Mucosa of descending colon (tissue), 3 donors: ENCODE measurements around the gene WDR5. TPM values are rescaled to one million over a fixed set of nuclear protein-coding genes. Genes with fewer than 3 reads are reported as not detected.

Experiments used
- ATAC-seq: fragments of 200-7000 bp; cut with Tn5 transposase; one replicate; pipeline ENCODE4 v1.9.1; 2020; ENCODE audit warnings: mild to moderate bottlenecking, moderate library complexity
- DNase-seq, 3 donors: peaks; one replicate each; pipeline ENCODE4 v3.0.0-alpha.2; 2020
- H3K36me3 ChIP-seq: fragments of 200-600 bp; one replicate; pipeline ENCODE4 v1.8.0; 2021; ENCODE audit warnings: low read depth, mild to moderate bottlenecking
- H3K4me1 ChIP-seq: fragments of 200-600 bp; one replicate; pipeline ENCODE4 v1.8.0; 2021; ENCODE audit warnings: low read depth, mild to moderate bottlenecking
- H3K4me3 ChIP-seq: fragments of 200-600 bp; one replicate; pipeline ENCODE4 v1.8.0; 2021; ENCODE audit warnings: mild to moderate bottlenecking
- H3K9me3 ChIP-seq: fragments of 200-600 bp; one replicate; pipeline ENCODE4 v1.8.0; 2021; ENCODE audit warnings: mild to moderate bottlenecking
- CTCF ChIP-seq: fragments of 200-600 bp; IDR thresholded peaks from one replicate; pipeline ENCODE4 v1.8.0; 2022; ENCODE audit warnings: antibody characterized with exemption, mild to moderate bottlenecking
- intact Hi-C, 2 donors: fragments of 100-400 bp; cut with DNase I in 1 of 2; cut with micrococcal nuclease in 1 of 2; formaldehyde crosslinking; loops; one replicate each; pipeline versions ENCODE4 v1.11.0 to v1.11.1; 2022; cut with DNase I, micrococcal nuclease
- total RNA-seq, 3 donors: library from RNA; stranded (reverse); fragmentation: NEBNext Ultra II Directional in 2 of 3; extraction: Animal tissue kit (Norgen Biotek cat#: 25700) in 2 of 3; gene quantifications; one replicate each; pipeline versions ENCODE4 v1.2.1 to v1.2.4, GENCODE V29; 2021 to 2023
- donor health status: DM: no; HTN: no; CAD: no; lungs with moderate emphysema.
- donor health status: DM: no; HTN: no; CAD: no.
- donor health status: DM: no; HTN: yes; CAD: no.

Gene WDR5
- total RNA-seq, 3 donors from 2014 or later = 19.9 to 27.1 (median 24.6) TPM

- TF ChIP-seq CTCF = no peak
- Histone ChIP-seq H3K36me3 (peaks cover 5% of the 10 kb centered on the region), H3K4me3 (no peak overlapping the region), H3K4me1 (peaks cover 23% of the 10 kb centered on the region), H3K9me3 (no peaks in the 10 kb centered on the region)
- DNase-seq (no peak), ATAC-seq (no peak)
- intact Hi-C loops = no loop called here
Observed at GRCh38 chr9:134136996-134137299, 1.1 kb downstream of the WDR5 start.

- intact Hi-C loops = no loop called here
- Histone ChIP-seq H3K9me3 (no peaks in the 10 kb centered on the region), H3K36me3 (peaks cover 5% of the 10 kb centered on the region), H3K4me1 (peaks cover 23% of the 10 kb centered on the region), H3K4me3 (no peak overlapping the region)
- DNase-seq = peak in 1 of 3 donors; percentile 17
- no peak for TF ChIP-seq CTCF
- peak; percentile 4 for ATAC-seq
Observed at GRCh38 chr9:134138292-134138691, 2.4 kb downstream of the WDR5 start.

GRCh38 chr9:134139081-134139480, 3.2 kb downstream of the WDR5 start:
- Histone ChIP-seq H3K36me3 (peaks cover 5% of the 10 kb centered on the region), H3K4me3 (no peak overlapping the region), H3K4me1 (peaks cover 23% of the 10 kb centered on the region), H3K9me3 (no peaks in the 10 kb centered on the region)
- no peak for ATAC-seq
- DNase-seq = no peak
- intact Hi-C loops = no loop called here
- TF ChIP-seq CTCF = no peak

- H3K36me3 ChIP-seq = peaks cover 5% of the 10 kb centered on the region
- peaks cover 15% of the 10 kb centered on the region for H3K4me1 ChIP-seq
- no peak overlapping the region for H3K4me3 ChIP-seq
- TF ChIP-seq CTCF = no peak
- DNase-seq (no peak), ATAC-seq (no peak)
- intact Hi-C loops = no loop called here
- no peaks in the 10 kb centered on the region for H3K9me3 ChIP-seq
Observed at GRCh38 chr9:134141906-134142305, 6.0 kb downstream of the WDR5 start.

GRCh38 chr9:134144801-134145200, 8.9 kb downstream of the WDR5 start:
- Histone ChIP-seq H3K9me3 (no peaks in the 10 kb centered on the region), H3K4me1 (no peaks in the 10 kb centered on the region), H3K4me3 (no peak overlapping the region), H3K36me3 (peaks cover 5% of the 10 kb centered on the region)
- ATAC-seq (no peak), DNase-seq (no peak)
- intact Hi-C loops = no loop called here
- no peak for TF ChIP-seq CTCF

GRCh38 chr9:134145262-134145661, 9.4 kb downstream of the WDR5 start:
- H3K36me3 ChIP-seq = peaks cover 10% of the 10 kb centered on the region

More at GRCh38 chr9:134145262-134145661, 9.4 kb downstream of the WDR5 start:
- no peaks in the 10 kb centered on the region for H3K9me3 ChIP-seq
- ATAC-seq (no peak), DNase-seq (no peak)
- no peaks in the 10 kb centered on the region for H3K4me1 ChIP-seq
- no peak overlapping the region for H3K4me3 ChIP-seq
- no peak for TF ChIP-seq CTCF
- intact Hi-C loops = no loop called here
